Testis (tissue), 3 donors: ENCODE measurements around the gene GREB1. TPM values are rescaled to one million over a fixed set of nuclear protein-coding genes. Genes with fewer than 3 reads are reported as not detected.

Experiments used
- DNase-seq: peaks from one replicate; pipeline ENCODE4 v3.0.0-alpha.2; 2019
- H3K27ac ChIP-seq, 2 donors: fragments of 200-600 bp; sonication (generic); one replicate each; pipeline ENCODE4 v1.5.1; 2019
- H3K27me3 ChIP-seq: fragments of 200-600 bp; sonication (generic); one replicate; pipeline ENCODE4 v1.5.1; 2019
- H3K36me3 ChIP-seq: fragments of 200-600 bp; sonication (generic); one replicate; pipeline ENCODE4 v1.5.1; 2017; ENCODE audit warnings: low read depth; ENCODE audit errors: missing control alignments
- H3K4me1 ChIP-seq: fragments of 200-600 bp; sonication (generic); one replicate; pipeline ENCODE4 v1.5.1; 2019
- H3K4me3 ChIP-seq, 2 donors: fragments of 200-600 bp; sonication (generic); one replicate each; pipeline ENCODE4 v1.5.1; 2017 to 2019
- H3K9me3 ChIP-seq: fragments of 200-600 bp; sonication (generic); one replicate; pipeline ENCODE4 v1.5.1; 2017
- CTCF ChIP-seq, 3 experiments: fragments of 450-650 bp in 2 of 3; fragments of 200-600 bp in 1 of 3; sonication (generic) in 1 of 3; IDR thresholded peaks; one replicate each; pipeline ENCODE4 v1.5.1; 2016 to 2019; ENCODE audit warnings: antibody characterized with exemption in 3 of 3, mild to moderate bottlenecking in 2 of 3, moderate library complexity in 1 of 3
- POLR2A ChIP-seq: fragments of 450-650 bp; IDR thresholded peaks from one replicate; pipeline ENCODE4 v1.6.1; 2017; ENCODE audit warnings: antibody characterized with exemption, mild to moderate bottlenecking, moderate library complexity
- WGBS, 2 donors: methylation state at CpG; one replicate each; pipeline ENCODE4 v1.1.5; 2018; 5-methylcytosine and 5-hydroxymethylcytosine counted together
- intact Hi-C: fragments of 100-400 bp; cut with DNase I; formaldehyde crosslinking; loops from one replicate; pipeline ENCODE4 v1.15.1; 2023; ENCODE audit warnings: low total_unique reads
- polyA plus RNA-seq: library from polyadenylated mRNA; stranded (reverse); fragments of 350-450 nt; fragmentation: Illumina TruSeq; extraction: RNeasy Lipid Tissue Mini Kit (QIAGEN cat#74804); gene quantifications from one replicate; pipeline ENCODE4 v1.2.3, GENCODE V29; 2014; ENCODE audit warnings: low read depth, low replicate concordance; ENCODE audit not compliant: insufficient read depth
- total RNA-seq, 2 donors: library from RNA; depleted of rRNA; stranded (reverse); fragments of >200 nt; gene quantifications; one replicate each; pipeline ENCODE4 v1.2.3, GENCODE V29; 2016

GREB1 gene
- total and polyA plus RNA-seq, 3 donors from 2014 or later: 29.8 to 136 (median 91.0) TPM

- 93 to 100% methylated on average over 13 to 20 of the region's 20 CpGs for WGBS, 2 donors
Observed at GRCh38 chr2:11618708-11619062, 84.8 kb downstream of the GREB1 start.

GRCh38 chr2:11621410-11621809 is 87.6 kb downstream of the GREB1 start:
- H3K27me3 ChIP-seq: no peaks in the 10 kb centered on the region
- 71 to 73% methylated on average over 2 of the region's 2 CpGs for WGBS, 2 donors
- intact Hi-C loops: no loop called here
- no peaks in the 10 kb centered on the region for H3K9me3 ChIP-seq
- no peak overlapping the region for H3K27ac ChIP-seq
- H3K4me3 ChIP-seq: no peak overlapping the region
- TF ChIP-seq CTCF (IDR thresholded peaks at IDR 0.05): no peak
- TF ChIP-seq POLR2A: no peak
- H3K4me1 ChIP-seq: no peaks in the 10 kb centered on the region
- no peak for DNase-seq
- H3K36me3 ChIP-seq: no peaks in the 10 kb centered on the region

More at GRCh38 chr2:11618708-11619062, 84.8 kb downstream of the GREB1 start:
- no peaks in the 10 kb centered on the region for H3K27me3 ChIP-seq
- no peak overlapping the region for H3K27ac ChIP-seq
- no peak for DNase-seq
- H3K9me3 ChIP-seq: no peaks in the 10 kb centered on the region
- H3K4me1 ChIP-seq: no peaks in the 10 kb centered on the region
- no peaks in the 10 kb centered on the region for H3K36me3 ChIP-seq
- intact Hi-C loops: no loop called here
- H3K4me3 ChIP-seq: no peak overlapping the region
- TF ChIP-seq CTCF (IDR thresholded peaks at IDR 0.05): no peak
- no peak for TF ChIP-seq POLR2A

GRCh38 chr2:11622611-11623010 is 88.8 kb downstream of the GREB1 start:
- intact Hi-C loops: no loop called here
- Histone ChIP-seq H3K9me3 (no peaks in the 10 kb centered on the region), H3K4me3 (no peak overlapping the region), H3K36me3 (peaks cover 2% of the 10 kb centered on the region), H3K27ac (no peak overlapping the region), H3K27me3 (no peaks in the 10 kb centered on the region), H3K4me1 (no peaks in the 10 kb centered on the region)
- 78 to 79% methylated on average over 1 of the region's 1 CpG for WGBS, 2 donors
- TF ChIP-seq CTCF (IDR thresholded peaks at IDR 0.05) (no peak), POLR2A (no peak)
- no peak for DNase-seq

GRCh38 chr2:11624893-11625292 is 91.0 kb downstream of the GREB1 start:
- TF ChIP-seq CTCF (IDR thresholded peaks at IDR 0.05) (no peak), POLR2A (no peak)
- WGBS, 2 donors: 94 to 96% methylated on average over 10 of the region's 10 CpGs
- intact Hi-C loops: no loop called here
- H3K4me3 ChIP-seq: no peak overlapping the region
- no peak for DNase-seq
- H3K4me1 ChIP-seq: no peaks in the 10 kb centered on the region
- no peak overlapping the region for H3K27ac ChIP-seq
- H3K27me3 ChIP-seq: no peaks in the 10 kb centered on the region
- H3K36me3 ChIP-seq: peaks cover 2% of the 10 kb centered on the region
- no peaks in the 10 kb centered on the region for H3K9me3 ChIP-seq

GRCh38 chr2:11625671-11626070 is 91.8 kb downstream of the GREB1 start:
- TF ChIP-seq POLR2A (no peak), CTCF (IDR thresholded peaks at IDR 0.05) (no peak)
- WGBS, 2 donors: 91 to 94% methylated on average over 10 of the region's 10 CpGs
- intact Hi-C loops: no loop called here
- H3K27me3 ChIP-seq: no peaks in the 10 kb centered on the region
- H3K4me1 ChIP-seq: no peaks in the 10 kb centered on the region
- no peaks in the 10 kb centered on the region for H3K9me3 ChIP-seq
- no peak overlapping the region for H3K27ac ChIP-seq
- peaks cover 2% of the 10 kb centered on the region for H3K36me3 ChIP-seq
- DNase-seq: no peak
- no peak overlapping the region for H3K4me3 ChIP-seq
